Activated CD8-positive, alpha-beta memory T cell treated with anti-CD3 and anti-CD28 coated beads for 36 hours (primary cell): ENCODE data around the gene PNKD. TPM values are rescaled to one million over a fixed set of nuclear protein-coding genes. Genes with fewer than 3 reads are reported as not detected.

Experiments
- CTCF ChIA-PET: fragments of 350-600 bp; sonication (Branson Sonifier 250); formaldehyde crosslinking; loops from one replicate; lab custom pipeline; 2021; ENCODE audit warnings: antibody characterized with exemption; lab: Charles Lee
- POLR2A ChIA-PET: fragments of 350-600 bp; sonication (Branson Sonifier 250); formaldehyde crosslinking; loops from one replicate; lab custom pipeline; 2021; ENCODE audit warnings: antibody characterized with exemption; lab: Charles Lee
- total RNA-seq, 2 experiments: library from RNA; stranded (reverse); gene quantifications; one replicate each; pipeline ENCODE4 v1.2.3, GENCODE V29; 2021

Gene PNKD
- total RNA-seq, 2 experiments from 2014 or later = 22.7 to 24.1 TPM

GRCh38 chr2:218319813-218320365 is 49.6 kb downstream of the PNKD start:
- ChIA-PET CTCF (no interaction called here), POLR2A (no interaction called here)

GRCh38 chr2:218320704-218321336 is 50.5 kb downstream of the PNKD start:
- POLR2A ChIA-PET = no interaction called here

GRCh38 chr2:218322768-218323525 is 52.6 kb downstream of the PNKD start:
- POLR2A ChIA-PET = no interaction called here
- CTCF ChIA-PET = interaction anchor here (0.5 to 1.4 kb wide), 4 partner anchors 34 to 183 kb away, joined by 3 to 5 read pairs (median 4); partner anchors contain the start of gene CATIP

More at GRCh38 chr2:218320704-218321336, 50.5 kb downstream of the PNKD start:
- CTCF ChIA-PET = interaction anchor here (0.6 kb wide), 1 partner anchor 533 kb away, joined by 5 read pairs; no protein-coding TSS in a partner anchor

GRCh38 chr2:218323526-218324472 is 53.5 kb downstream of the PNKD start:
- POLR2A ChIA-PET = no interaction called here
- CTCF ChIA-PET = interaction anchor here (0.5 to 1.0 kb wide), 2 partner anchors 35 to 183 kb away, joined by 3 to 4 read pairs; no protein-coding TSS in a partner anchor

- ChIA-PET CTCF (no interaction called here), POLR2A (no interaction called here)
Observed at GRCh38 chr2:218325566-218326160, 55.3 kb downstream of the PNKD start.

GRCh38 chr2:218326315-218326714 is 56.0 kb downstream of the PNKD start:
- ChIA-PET CTCF (no interaction called here), POLR2A (no interaction called here)

GRCh38 chr2:218327451-218328210 is 57.3 kb downstream of the PNKD start:
- ChIA-PET POLR2A (interaction anchor here (0.6 kb wide), 1 partner anchor 36 kb away, joined by 4 read pairs; no protein-coding TSS in a partner anchor), CTCF (no interaction called here)

GRCh38 chr2:218328294-218328693 is 58.0 kb downstream of the PNKD start:
- ChIA-PET POLR2A (no interaction called here), CTCF (interaction anchor here (1.2 to 1.9 kb wide), 3 partner anchors 27 to 67 kb away, joined by 4 to 6 read pairs (median 5); partner anchors contain the start of gene CATIP)

- ChIA-PET CTCF (interaction anchor here (1.2 to 1.9 kb wide), 3 partner anchors 27 to 66 kb away, joined by 4 to 6 read pairs (median 5); partner anchors contain the start of gene CATIP), POLR2A (no interaction called here)
Observed at GRCh38 chr2:218329027-218329825, 58.9 kb downstream of the PNKD start.

GRCh38 chr2:218329826-218330593 is 59.7 kb downstream of the PNKD start:
- CTCF ChIA-PET = interaction anchor here (1.2 to 1.9 kb wide), 3 partner anchors 27 to 66 kb away, joined by 4 to 6 read pairs (median 5); partner anchors contain the start of gene CATIP
- POLR2A ChIA-PET = no interaction called here

- POLR2A ChIA-PET = no interaction called here
- CTCF ChIA-PET = no interaction called here
Observed at GRCh38 chr2:218331745-218332144, 61.4 kb downstream of the PNKD start.

GRCh38 chr2:218332288-218332687 is 62.0 kb downstream of the PNKD start:
- ChIA-PET CTCF (no interaction called here), POLR2A (no interaction called here)

GRCh38 chr2:218332920-218333645 is 62.8 kb downstream of the PNKD start:
- ChIA-PET POLR2A (no interaction called here), CTCF (no interaction called here)

GRCh38 chr2:218334531-218334930 is 64.2 kb downstream of the PNKD start:
- ChIA-PET CTCF (interaction anchor here (1.2 kb wide), 1 partner anchor 22 kb away, joined by 4 read pairs; the partner anchor contains the start of gene CATIP), POLR2A (no interaction called here)

GRCh38 chr2:218340656-218341055 is 70.3 kb downstream of the PNKD start:
- ChIA-PET POLR2A (no interaction called here), CTCF (interaction anchor here (0.8 kb wide), 1 partner anchor 1144 kb away, joined by 3 read pairs; no protein-coding TSS in a partner anchor)
